Glutamatergic neuron (in vitro differentiated cells): ENCODE results near the gene ERGIC1. TPM values are rescaled to one million over a fixed set of nuclear protein-coding genes. Genes with fewer than 3 reads are reported as not detected.
"Not testable (repeated sequence)": the region's sequence is repeated elsewhere in the genome, so short reads cannot be mapped to it uniquely, and the experiment has no call there.

Source experiments
- DNase-seq: peaks from one replicate; pipeline ENCODE4 v3.0.0; 2022
- H3K27ac Mint-ChIP-seq: one replicate; pipeline ENCODE4 v1.8.0; 2020; ENCODE audit warnings: mild to moderate bottlenecking, mixed read lengths, inconsistent platforms; ENCODE audit not compliant: unreplicated experiment
- H3K27me3 Mint-ChIP-seq: one replicate; pipeline ENCODE4 v1.8.0; 2020; ENCODE audit warnings: mild to moderate bottlenecking, moderate library complexity, mixed read lengths, inconsistent platforms; ENCODE audit not compliant: unreplicated experiment
- H3K36me3 Mint-ChIP-seq: one replicate; pipeline ENCODE4 v1.8.0; 2020; ENCODE audit warnings: mild to moderate bottlenecking, mixed read lengths, inconsistent platforms; ENCODE audit not compliant: unreplicated experiment
- H3K4me1 Mint-ChIP-seq: one replicate; pipeline ENCODE4 v1.8.0; 2020; ENCODE audit warnings: mild to moderate bottlenecking, low read depth, mixed read lengths, inconsistent platforms; ENCODE audit not compliant: unreplicated experiment
- H3K4me3 Mint-ChIP-seq: one replicate; pipeline ENCODE4 v1.8.0; 2020; ENCODE audit warnings: mild to moderate bottlenecking, mixed read lengths, inconsistent platforms; ENCODE audit not compliant: unreplicated experiment
- H3K9me3 Mint-ChIP-seq: one replicate; pipeline ENCODE4 v1.8.0; 2020; ENCODE audit warnings: mild to moderate bottlenecking, moderate library complexity, mixed read lengths, inconsistent platforms; ENCODE audit not compliant: unreplicated experiment
- CTCF ChIP-seq: fragments of 200-600 bp; sonication (generic); IDR thresholded peaks from one replicate; pipeline ENCODE4 v1.5.0; 2021; ENCODE audit not compliant: partially characterized antibody, unreplicated experiment
- long read RNA-seq: library from polyadenylated mRNA; unstranded; transcript quantifications from one replicate; pipeline ENCODE4 v2.0.0, GENCODE V29; 2020; ENCODE audit not compliant: unreplicated experiment
- total RNA-seq: library from RNA; stranded (reverse); fragmentation: NEBNext Ultra II Directional; extraction: Animal tissue kit (Norgen Biotek cat#: 25700); gene quantifications from one replicate; pipeline ENCODE4 v1.2.1, GENCODE V29; 2021; ENCODE audit not compliant: unreplicated experiment

Gene ERGIC1
- 76.2 TPM for total RNA-seq
- long read RNA-seq, partial matches to known transcripts, result 3 of 13 reads
- long read RNA-seq, other reads (novel, unspliced or antisense), result 6 of 13 reads

DNA sequence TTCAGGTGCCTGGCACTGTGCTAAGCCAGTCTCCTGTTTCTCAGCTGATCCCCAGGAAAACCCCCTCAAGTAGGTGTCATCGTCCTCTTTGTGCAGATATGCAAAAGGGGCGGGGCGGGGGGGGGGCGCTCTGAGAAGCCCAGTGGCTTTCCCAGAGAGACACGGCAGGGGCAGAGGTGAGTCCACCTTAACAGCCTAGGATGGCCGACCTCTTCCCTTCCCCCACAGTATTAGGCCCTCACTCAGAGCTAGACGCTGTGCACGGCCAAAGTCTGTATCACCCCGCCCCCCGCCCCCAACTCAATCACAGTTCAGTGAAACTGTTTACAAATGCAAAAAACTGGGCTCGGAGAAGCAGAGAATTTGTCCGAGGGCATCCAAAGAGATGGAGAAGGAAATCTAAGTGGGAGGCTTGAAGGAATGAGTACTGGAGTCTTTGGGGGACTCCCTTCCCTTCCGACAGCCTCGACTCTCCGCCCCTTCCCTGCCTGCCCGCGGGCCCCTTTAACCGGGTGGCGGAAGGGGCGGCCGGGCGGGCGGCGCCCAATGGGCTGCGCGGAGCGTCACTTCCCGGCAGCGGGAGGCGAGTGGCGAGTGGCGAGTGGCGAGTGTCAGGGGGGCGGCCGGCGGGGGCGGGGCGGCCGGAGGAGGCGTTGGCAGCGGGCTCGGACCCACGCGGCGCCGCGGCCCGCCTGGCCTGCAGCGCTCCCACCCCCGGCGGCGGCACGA is at the start of gene ERGIC1:
Gene ERGIC1, plus strand, starts transcription at position 566 of the 729 bp plus-strand sequence. Its CDS starts 163 bp downstream, at position 729.
- Mint-ChIP-seq H3K27me3 (no peaks in the 10 kb centered on the region), H3K27ac (peak within 1 kb of the TSS; percentile 89), H3K36me3 (no peaks in the 10 kb centered on the region), H3K4me3 (peak within 1 kb of the TSS; percentile 89), H3K9me3 (peaks cover 3% of the 10 kb centered on the region), H3K4me1 (peaks cover 10% of the 10 kb centered on the region)
- no peak for TF ChIP-seq CTCF
- peak; percentile 90 for DNase-seq

DNA sequence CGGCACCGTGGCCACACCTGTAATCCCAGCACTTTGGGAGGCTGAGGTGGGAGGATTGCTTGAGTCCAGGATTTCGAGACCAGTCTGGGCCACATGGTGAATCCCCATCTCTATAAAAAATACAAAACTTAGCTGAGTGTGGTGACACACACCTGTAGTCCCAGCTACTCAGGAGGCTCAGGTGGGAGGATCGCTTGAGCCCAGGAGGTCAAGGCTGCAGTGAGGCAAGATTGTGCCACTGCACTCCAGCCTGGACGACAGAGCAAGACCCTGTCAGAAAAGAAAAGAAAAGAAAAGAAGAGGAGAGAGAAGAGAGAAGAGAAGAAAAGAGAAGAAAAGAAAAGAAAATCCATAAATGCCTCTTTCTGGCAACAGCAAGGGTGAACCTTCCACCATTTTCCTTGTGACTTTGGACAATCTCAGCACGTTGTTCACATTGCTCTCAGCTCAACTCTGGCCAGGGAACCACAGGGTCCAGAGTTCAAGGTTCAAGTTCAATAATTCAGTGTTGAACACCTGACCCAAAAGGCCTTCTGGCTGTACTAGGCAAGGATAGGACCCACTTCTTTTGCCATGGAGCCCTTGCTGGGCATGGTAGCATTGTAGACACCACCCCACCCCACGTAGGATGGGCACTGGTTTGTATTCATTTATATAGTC is 48.5 kb upstream of the ERGIC1 start:
- H3K4me3 Mint-ChIP-seq, result no peak overlapping the region
- no peaks in the 10 kb centered on the region for H3K27me3 Mint-ChIP-seq
- no peaks in the 10 kb centered on the region for H3K36me3 Mint-ChIP-seq
- DNase-seq, result no peak
- no peaks in the 10 kb centered on the region for H3K9me3 Mint-ChIP-seq
- no peaks in the 10 kb centered on the region for H3K4me1 Mint-ChIP-seq
- TF ChIP-seq CTCF, result no peak
- no peak overlapping the region for H3K27ac Mint-ChIP-seq

DNA sequence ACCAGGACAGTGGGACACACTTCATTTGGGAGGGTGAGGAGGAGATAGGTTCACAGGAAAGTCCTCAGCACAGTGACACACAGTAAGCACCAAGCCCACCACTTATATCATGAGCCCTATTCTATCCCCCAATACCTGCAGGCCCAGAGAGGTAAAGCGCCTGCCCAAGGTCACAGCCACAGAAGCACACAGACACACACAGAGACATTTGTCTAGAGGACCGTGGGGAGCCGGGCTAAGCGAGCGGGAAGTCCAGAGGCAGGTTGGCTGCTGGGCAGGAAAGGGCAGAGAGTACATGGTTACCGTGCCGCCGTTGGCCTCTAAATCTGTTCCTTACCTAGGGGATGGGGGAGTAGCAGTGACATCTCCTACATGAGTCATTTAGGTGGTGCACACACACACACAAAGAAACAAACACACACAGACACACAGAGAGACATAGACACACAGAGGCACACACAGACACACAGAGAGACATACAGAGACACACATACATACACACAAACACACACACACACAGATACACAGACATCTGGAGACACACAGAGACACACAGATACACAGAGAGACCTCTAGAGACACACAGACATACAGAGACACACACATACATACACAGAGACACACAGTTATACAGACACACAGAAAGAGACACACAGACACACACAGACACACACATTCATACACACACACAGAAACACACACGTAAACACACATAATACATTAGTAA is 47.2 kb upstream of the ERGIC1 start:
- Mint-ChIP-seq H3K9me3 (no peaks in the 10 kb centered on the region), H3K27me3 (no peaks in the 10 kb centered on the region), H3K4me3 (no peak overlapping the region), H3K4me1 (no peaks in the 10 kb centered on the region), H3K36me3 (no peaks in the 10 kb centered on the region), H3K27ac (no peak overlapping the region)
- no peak for DNase-seq
- no peak for TF ChIP-seq CTCF

DNA sequence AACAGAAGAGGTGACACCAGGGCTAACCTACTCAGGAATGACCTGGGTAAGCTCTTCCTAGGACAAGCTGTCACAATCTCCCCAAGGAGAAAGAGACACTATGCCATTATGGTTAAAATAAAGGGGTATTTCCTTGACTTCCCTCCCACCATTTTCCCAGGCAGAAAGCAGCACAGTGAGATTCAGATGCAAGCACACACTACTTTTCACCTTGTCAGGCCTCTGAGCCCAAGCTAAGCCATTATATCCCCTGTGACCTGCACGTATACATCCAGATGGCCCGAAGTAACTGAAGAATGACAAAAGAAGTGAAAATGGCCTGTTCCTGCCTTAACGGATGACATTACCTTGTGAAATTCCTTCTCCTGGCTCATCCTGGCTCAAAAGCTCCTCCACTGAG is 46.5 kb upstream of the ERGIC1 start:
- not testable (repeated sequence) for H3K27me3 Mint-ChIP-seq, H3K27ac Mint-ChIP-seq, H3K4me1 Mint-ChIP-seq, H3K36me3 Mint-ChIP-seq, H3K4me3 Mint-ChIP-seq, DNase-seq, H3K9me3 Mint-ChIP-seq

- TF ChIP-seq CTCF, result no peak
- Mint-ChIP-seq H3K27ac (no peak overlapping the region), H3K36me3 (no peaks in the 10 kb centered on the region), H3K4me1 (no peaks in the 10 kb centered on the region), H3K9me3 (peaks cover 1% of the 10 kb centered on the region), H3K4me3 (no peak overlapping the region), H3K27me3 (peaks cover 6% of the 10 kb centered on the region)
- DNase-seq, result no peak
Observed at GRCh38 chr5:172788771-172789686, 45.0 kb upstream of the ERGIC1 start.
